HG03196 (cell line): Measurements from ENCODE around the gene ADGRD1.
"Not testable (repeated sequence)": the region's sequence is repeated elsewhere in the genome, so short reads cannot be mapped to it uniquely, and the experiment has no call there.

Experiments used
- ATAC-seq: cut with Tn5 transposase; IDR thresholded peaks from one replicate; pipeline ENCODE4 v1.9.1; 2021; ENCODE audit not compliant: unreplicated experiment

Gene ADGRD1

DNA sequence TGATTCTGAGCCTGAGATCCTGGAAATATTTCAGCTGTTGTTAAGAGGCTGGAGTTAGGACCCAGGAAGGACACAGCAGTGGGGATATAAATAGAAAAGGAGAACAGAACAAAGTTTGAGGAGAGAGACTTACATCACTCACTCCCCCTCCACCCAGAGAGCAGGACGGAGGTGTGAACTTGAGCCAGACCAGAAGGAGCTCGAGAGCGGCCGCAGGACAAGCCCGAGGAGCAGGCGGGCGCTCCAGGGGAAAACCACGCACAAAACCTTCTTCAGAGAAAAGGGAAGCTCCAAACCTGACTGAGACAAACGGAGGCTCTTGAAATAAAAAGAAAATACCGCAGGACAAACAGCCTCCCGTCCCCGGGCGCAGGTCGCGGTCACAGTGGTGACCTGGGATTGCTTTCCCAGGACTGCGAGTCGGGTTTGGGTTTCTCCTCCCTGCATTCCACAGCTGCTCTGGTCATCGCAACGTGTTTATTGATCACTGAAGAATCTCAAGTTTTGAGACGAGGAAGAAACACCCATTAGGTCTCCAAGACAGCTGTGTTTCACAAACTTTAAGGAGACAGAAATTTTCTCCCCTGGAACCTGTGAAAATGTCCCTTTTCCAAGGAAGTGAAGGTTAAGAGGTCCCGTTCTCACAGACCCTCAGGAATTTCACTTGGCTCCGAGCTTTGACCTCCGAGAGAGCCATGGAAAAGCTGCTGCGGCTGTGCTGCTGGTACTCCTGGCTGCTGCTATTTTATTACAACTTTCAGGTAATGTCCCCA, at the start of gene ADGRD1:
ADGRD1 (plus strand) TSS at position 137 of the 773 bp plus-strand sequence; CDS start at position 696, 559 bp downstream.
- no peak for ATAC-seq

- no peak for ATAC-seq
Observed at GRCh38 chr12:130904064-130904463, 49.6 kb upstream of the ADGRD1 start.

DNA sequence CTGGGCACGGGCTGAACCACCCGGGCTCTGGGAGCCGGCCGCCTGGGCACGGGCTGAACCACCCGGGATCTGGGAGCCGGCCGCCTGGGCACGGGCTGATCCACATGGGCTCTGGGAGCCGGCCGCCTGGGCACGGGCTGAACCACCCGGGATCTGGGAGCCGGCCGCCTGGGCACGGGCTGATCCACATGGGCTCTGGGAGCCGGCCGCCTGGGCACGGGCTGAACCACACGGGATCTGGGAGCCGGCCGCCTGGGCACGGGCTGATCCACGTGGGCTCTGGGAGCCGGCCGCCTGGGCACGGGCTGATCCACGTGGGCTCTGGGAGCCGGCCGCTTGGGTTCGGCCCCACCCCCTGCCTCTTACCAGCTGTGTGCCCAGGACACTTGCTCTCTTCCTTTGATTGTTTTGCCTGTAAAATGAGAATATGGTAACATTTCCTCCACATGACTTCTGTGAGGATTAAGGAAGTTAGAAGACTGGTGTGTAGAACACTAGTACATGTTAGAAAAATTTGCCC, 48.7 kb upstream of the ADGRD1 start:
- ATAC-seq, result not testable (repeated sequence)

- no peak for ATAC-seq
Observed at GRCh38 chr12:130909111-130909510, 44.6 kb upstream of the ADGRD1 start.

DNA sequence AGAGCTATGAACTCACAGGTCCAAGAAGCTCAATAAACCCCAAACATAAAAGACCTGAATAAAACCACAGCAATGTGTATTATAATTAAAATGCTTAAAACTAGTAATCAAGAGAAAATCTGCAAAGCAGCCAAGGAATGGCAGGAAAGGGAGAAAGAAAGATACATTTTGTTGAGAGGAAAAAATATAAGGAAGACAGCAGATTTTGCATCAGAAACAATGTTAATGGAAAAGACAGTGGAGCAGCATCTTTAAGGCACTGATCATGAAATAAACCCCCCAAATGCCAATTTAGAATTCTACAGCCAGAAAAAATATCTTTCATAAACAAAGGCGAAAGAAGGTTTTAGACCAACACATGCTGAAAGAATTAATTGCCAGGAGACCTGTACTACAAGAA, 42.5 kb upstream of the ADGRD1 start:
- no peak for ATAC-seq

DNA sequence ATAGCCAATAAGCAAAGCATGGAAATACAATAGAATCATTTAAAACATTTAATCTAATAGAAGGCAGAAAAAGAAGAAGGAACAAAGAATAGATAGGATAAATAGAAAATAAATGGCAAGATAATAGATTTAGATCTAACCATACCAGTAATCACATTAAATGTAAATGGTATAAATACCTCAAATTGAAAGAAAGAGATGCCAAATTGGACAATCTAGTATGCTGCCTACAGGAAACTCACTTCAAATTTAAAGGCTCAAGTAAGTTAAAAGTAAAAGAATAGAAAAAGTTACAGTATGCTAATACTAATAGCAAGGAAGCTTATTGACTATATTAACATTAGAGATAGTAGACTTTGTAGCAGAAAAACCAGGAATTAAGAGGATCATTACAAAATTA, 41.8 kb upstream of the ADGRD1 start:
- no peak for ATAC-seq

GRCh38 chr12:130916241-130916911, 37.3 kb upstream of the ADGRD1 start:
- no peak for ATAC-seq

DNA sequence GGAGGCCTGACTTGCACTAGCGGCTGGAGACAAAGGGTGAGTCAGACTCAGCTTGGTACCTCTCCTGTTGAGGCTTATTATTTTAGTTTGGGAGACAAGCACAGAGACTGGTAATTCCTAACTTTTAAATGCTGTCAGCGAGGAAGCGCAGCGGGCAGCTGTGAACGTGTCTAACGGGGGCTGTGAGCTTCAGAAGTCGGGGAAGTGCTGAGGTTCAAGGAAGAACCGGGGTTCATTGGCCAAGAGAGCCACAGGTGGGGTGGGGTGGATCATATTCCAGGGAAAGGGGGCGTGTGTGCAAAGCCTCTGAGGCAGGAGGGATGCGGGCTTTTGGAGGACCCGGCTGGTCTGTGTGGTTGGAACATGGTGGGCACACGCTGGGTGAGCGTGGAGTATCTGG, 36.1 kb upstream of the ADGRD1 start:
- ATAC-seq, result no peak

GRCh38 chr12:130919086-130919485, 34.6 kb upstream of the ADGRD1 start:
- ATAC-seq, result no peak

GRCh38 chr12:130920119-130920703, 33.5 kb upstream of the ADGRD1 start:
- ATAC-seq, result no peak

GRCh38 chr12:130920723-130921381, 32.9 kb upstream of the ADGRD1 start:
- no peak for ATAC-seq

GRCh38 chr12:130922511-130922953, 31.2 kb upstream of the ADGRD1 start:
- no peak for ATAC-seq

GRCh38 chr12:130924966-130925665, 28.6 kb upstream of the ADGRD1 start:
- no peak for ATAC-seq

DNA sequence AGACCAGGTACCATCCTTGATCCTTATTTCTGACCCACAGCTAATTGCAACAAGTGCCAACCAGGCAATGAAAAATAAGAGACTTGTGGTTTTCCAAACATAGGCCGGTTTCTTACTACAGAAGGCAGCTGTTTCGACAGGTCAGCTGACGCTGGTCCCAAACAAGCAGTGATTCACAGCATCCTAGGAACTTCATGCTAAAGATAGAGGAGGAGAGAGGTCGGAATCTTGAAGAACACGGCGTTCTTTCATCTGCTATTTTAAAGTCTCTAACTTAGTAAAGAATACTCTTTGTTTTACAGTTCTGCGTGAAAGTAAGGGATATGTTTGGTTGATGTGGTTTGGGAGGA, 28.1 kb upstream of the ADGRD1 start:
- ATAC-seq, result no peak

GRCh38 chr12:130929363-130929762, 24.3 kb upstream of the ADGRD1 start:
- no peak for ATAC-seq

GRCh38 chr12:130932061-130932930, 21.4 kb upstream of the ADGRD1 start:
- ATAC-seq, result no peak

DNA sequence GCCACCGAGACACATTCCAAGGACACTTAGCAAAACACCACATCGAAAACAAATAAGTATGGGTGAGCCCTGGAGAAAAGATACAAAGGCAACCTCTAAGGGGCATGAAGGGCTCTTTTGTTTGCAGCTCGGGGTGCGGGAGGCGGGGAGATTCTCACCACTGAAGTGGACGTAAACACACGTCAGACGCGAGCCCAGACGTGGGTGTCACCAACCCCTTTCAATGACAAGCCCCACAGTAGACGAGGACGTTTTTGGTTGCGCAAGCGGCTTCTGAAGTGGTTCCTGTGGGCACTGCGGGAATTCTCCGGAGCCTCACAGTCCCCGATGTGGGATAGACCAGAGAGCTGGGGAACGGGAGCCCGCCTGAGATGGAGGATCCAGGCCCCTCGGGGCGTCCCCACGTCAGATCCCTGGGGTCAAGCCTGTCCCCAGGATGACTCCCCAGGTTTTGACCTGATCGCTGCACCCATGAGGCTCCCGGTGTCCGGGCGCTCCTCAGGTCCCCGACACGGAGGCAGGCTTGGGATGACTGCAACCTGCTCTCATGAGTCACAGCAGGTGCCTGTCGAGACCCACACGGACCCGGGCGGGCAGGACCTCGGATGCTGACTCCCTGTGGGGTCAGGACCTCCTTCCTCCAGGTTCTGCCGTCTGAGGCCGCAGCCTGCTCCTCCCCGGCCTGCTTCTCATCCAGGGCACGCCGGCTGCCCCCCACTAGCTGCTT, 20.3 kb upstream of the ADGRD1 start:
- no peak for ATAC-seq

DNA sequence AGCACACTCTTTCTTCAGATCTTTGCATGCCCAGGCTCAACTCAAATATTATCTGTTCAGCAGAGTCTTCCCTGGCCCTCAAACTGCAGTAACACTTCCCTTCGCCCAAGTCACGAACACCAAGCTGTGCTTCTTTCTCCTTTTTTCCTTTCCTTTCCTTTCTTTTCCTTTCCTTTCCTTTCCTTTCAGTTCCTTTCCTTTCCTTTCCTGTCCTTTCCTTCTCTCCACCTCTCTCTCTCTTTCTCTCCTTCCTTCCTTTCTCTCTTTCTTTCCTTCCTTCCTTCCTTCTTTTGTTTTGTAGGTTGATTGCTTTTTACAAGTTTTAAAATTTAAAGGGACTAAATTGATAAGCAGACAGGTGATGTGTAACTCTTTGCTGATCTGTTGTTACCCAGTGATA, 19.0 kb upstream of the ADGRD1 start:
- ATAC-seq, result no peak

GRCh38 chr12:130936561-130936960, 17.1 kb upstream of the ADGRD1 start:
- no peak for ATAC-seq
